Heart left ventricle (tissue), 13 donors: ENCODE measurements around the gene MYL6.

Experiments
- POLR2A ChIP-seq, 2 donors: fragments of 450-650 bp; IDR thresholded peaks; one replicate each; pipeline ENCODE4 v1.6.1; 2017; ENCODE audit warnings: antibody characterized with exemption in 2 of 2, mild to moderate bottlenecking in 2 of 2, moderate library complexity in 2 of 2
- TF ChIP-seq, protein P1 (sequence below), 12 donors: fragments of 200-600 bp; sonication (generic) in 4 of 12; IDR thresholded peaks; one replicate each; pipeline versions ENCODE4 v1.5.0 to v1.8.0; 2018 to 2022; ENCODE audit warnings: antibody characterized with exemption in 12 of 12, mild to moderate bottlenecking in 5 of 12
- donor health status: ischemic (EF 13 %, LVEDD 7.1; RV severe dilation, severe dysfunction).
- donor health status: DM: no; HTN: yes; CAD: no.
- donor health status: DM: no; HTN: no; CAD: no.
- donor health status: ischemic (EF 25% LVEDD 6.9; RV normal size, moderate dysfunction).
- donor health status: ischemic (EF 25% LVEDD 5.7; RV mildly dilated, moderate dysfunction).
- donor health status: ischemic (EF 35%, LVEDD 5.7; RV mildly dilated, moderate dysfunction).
- donor health status: nonischemic (EF 11% LVEDD 7.7; RV severe dilation, severe dysfunction).
- donor health status: DM: yes; HTN: yes; CAD: no.
- donor health status: PGD.
- donor health status: ischemic (EF 29% LVEDD 5.4; RV normal size, mild dysfunction).
- donor health status: nonischemic (EF 23%, LVEDD 6.1; RV moderate dilation, normal function).

DNA sequence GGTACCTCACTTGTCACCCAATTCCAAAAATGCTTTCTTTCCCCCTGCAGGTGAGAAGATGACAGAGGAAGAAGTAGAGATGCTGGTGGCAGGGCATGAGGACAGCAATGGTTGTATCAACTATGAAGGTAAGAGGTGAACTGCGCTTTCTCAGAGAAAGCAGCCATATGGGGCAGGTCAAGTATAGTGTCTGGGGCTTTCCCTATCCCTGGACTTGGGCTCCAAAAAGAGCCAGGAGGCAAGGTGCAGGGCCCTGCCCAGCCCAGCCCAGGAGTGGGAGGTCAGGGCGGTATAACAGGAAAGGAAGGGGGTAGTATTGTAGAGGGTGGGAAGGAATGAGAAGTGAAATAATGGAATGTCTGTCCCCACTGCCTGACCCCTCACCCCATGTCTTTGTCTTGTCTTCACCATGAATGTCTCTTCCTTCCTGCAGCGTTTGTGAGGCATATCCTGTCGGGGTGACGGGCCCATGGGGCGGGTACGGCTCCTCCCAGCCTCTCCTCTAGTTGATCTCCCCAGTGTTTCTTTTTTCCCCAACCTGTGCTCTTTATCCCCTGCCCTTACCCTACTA lies 2.1 kb downstream of the MYL6 start:
- TF ChIP-seq, protein P1, sequence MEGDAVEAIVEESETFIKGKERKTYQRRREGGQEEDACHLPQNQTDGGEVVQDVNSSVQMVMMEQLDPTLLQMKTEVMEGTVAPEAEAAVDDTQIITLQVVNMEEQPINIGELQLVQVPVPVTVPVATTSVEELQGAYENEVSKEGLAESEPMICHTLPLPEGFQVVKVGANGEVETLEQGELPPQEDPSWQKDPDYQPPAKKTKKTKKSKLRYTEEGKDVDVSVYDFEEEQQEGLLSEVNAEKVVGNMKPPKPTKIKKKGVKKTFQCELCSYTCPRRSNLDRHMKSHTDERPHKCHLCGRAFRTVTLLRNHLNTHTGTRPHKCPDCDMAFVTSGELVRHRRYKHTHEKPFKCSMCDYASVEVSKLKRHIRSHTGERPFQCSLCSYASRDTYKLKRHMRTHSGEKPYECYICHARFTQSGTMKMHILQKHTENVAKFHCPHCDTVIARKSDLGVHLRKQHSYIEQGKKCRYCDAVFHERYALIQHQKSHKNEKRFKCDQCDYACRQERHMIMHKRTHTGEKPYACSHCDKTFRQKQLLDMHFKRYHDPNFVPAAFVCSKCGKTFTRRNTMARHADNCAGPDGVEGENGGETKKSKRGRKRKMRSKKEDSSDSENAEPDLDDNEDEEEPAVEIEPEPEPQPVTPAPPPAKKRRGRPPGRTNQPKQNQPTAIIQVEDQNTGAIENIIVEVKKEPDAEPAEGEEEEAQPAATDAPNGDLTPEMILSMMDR (IDR thresholded peaks at IDR 0.05), result no peak
- no peak for TF ChIP-seq POLR2A (IDR thresholded peaks at IDR 0.05)
